ENCODE measurements around the gene SLIT3.

DNA sequence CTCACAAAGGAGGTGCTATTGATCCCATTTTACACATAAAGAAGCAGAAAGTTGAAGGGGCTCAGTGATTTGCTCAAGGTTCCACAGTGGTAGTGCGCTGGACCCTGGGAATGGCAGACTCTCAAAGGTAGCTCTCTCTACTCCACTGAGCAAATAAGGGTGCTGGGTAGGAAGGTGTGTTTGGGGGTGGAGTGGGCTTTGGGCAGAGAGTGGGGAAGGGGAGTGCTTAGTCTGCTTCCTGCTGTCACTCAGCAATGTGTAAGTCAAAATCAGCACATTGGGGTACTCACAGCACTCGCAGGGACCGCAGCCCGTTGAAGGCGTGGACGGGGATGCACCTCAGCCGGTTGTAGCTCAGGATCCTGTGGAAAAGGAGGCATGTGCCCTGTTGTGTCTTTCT is 579.0 kb downstream of the SLIT3 start:
- TF ChIP-seq, protein P1, sequence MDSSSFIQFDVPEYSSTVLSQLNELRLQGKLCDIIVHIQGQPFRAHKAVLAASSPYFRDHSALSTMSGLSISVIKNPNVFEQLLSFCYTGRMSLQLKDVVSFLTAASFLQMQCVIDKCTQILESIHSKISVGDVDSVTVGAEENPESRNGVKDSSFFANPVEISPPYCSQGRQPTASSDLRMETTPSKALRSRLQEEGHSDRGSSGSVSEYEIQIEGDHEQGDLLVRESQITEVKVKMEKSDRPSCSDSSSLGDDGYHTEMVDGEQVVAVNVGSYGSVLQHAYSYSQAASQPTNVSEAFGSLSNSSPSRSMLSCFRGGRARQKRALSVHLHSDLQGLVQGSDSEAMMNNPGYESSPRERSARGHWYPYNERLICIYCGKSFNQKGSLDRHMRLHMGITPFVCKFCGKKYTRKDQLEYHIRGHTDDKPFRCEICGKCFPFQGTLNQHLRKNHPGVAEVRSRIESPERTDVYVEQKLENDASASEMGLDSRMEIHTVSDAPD (CRISPR knock-in tag; IDR thresholded peaks at IDR 0.05) = no peak
- TF ChIP-seq CREB1 (IDR thresholded peaks at IDR 0.05) (no peak), CREB1 (CRISPR knock-in tag; IDR thresholded peaks at IDR 0.05) (no peak), CCAR2 (IDR thresholded peaks at IDR 0.05; ENCODE audit: low read depth, low read length) (no peak), SPI1 (IDR thresholded peaks at IDR 0.05; ENCODE audit: borderline replicate concordance, low read depth, low read length) (no peak), STAT5B (CRISPR knock-in tag; IDR thresholded peaks at IDR 0.05) (no peak), FOXK1 (CRISPR knock-in tag; IDR thresholded peaks at IDR 0.05; ENCODE audit: borderline replicate concordance) (no peak), STAG1 (CRISPR knock-in tag; IDR thresholded peaks at IDR 0.05; ENCODE audit: borderline replicate concordance) (no peak), CTCF (IDR thresholded peaks at IDR 0.05 in 2 of 3, conservative IDR thresholded peaks at IDR 0.05 in 1 of 3; ENCODE audit: insufficient read depth in 2 of 3, low read depth in 1 of 3, low read length in 3 of 3) (no peak)
